HG02840 (cell line): ENCODE results near the gene MYOD1.

Source experiments
- ATAC-seq: cut with Tn5 transposase; IDR thresholded peaks from one replicate; pipeline ENCODE4 v1.9.1; 2021; ENCODE audit warnings: mild to moderate bottlenecking, moderate library complexity, moderate number of reproducible peaks; ENCODE audit not compliant: unreplicated experiment, low FRiP score

The MYOD1 gene

DNA sequence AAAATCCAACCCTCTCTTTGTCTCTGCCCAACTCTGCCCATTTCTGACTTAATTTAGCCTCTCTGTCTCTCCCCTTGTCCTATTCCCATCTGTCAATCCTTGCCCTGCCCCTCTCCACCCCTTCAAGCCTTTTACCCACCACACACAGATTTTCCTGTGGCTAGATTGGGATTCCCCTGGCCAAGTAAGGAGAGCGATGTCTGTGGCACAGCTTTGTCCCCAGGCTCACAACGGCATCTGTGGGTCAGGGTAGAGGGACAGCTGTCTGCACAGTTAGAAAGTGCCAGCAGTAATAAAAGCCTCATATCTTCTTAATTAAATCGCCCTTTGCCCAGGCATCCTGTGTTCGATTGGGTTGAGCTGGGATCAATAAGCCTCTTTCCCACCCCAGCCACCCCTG is 13.9 kb downstream of the MYOD1 start:
- no peak for ATAC-seq

DNA sequence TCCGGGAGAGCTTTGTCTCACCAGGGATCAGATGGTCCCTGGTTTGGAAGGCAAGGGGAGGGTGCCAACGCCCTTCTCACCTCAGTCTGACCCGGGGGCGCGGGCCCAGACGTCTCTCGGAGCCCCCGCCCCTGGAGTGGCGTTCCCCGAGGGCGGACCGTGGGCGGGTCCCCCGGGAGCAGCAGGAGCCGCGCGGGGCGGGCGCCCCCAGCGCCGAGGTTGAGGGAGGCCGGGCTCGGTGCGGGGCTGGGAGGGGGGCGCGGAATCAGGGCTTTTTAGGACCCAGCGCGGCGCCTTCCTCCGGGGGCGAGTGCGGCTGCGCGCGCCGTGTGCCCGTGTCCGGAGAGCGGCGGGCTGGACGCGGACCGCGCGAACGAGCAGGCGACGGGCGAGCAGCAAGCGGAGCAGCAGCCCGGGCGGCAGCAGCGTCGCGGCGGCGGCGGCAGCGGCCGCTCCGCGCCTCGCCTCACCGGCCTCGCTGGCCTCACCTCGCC is 15.1 kb downstream of the MYOD1 start, which contains the start of gene KCNC1:
Gene KCNC1, plus strand, starts transcription at position 364 of the 494 bp plus-strand sequence. CDS start 1,222 bp downstream, outside the sequence.
- ATAC-seq = no peak

DNA sequence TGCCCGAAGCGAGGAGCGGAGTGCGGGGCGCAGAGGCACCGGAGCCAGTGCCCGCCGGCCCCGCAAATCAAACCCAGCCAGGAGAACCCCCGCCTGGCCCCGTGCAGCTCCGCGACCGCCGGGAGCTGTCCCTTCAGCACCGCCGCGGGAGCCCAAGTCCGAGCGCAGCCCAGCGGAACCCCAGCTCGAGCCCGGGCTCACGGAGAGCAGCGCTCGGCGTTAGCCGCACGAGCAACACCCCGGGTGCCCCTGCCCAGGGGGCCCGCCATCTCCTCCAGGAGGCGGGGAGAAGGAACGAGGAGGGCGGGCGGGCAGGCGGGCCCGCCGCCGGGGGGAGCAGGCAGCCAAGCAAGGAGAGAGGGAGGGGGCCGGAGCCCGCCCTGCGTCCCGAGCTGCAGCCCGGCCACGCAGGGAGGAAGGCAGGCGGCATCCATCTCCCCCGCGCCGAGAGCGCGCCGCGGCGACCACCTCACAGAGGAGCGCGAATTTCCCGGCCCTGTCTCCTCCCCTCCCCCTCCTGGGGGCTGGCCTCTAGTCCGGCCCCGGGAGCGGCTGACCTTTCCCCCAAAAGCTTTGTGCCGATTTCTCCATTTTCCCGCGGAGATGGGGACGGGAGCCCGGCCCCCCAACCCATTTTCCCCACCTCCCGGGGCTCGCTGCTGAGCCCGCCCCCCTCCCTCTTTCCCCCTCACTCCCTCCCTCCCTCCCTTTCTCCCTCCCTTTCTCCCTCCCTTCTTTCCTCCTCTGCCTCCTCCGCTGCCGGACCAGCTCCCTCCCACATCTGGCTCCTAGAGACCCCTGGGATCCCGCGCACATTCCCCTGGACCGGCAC is 15.8 kb downstream of the MYOD1 start:
- ATAC-seq = no peak

GRCh38 chr11:17735818-17736578 is 16.6 kb downstream of the MYOD1 start:
- ATAC-seq = no peak

GRCh38 chr11:17736579-17736893 is 17.2 kb downstream of the MYOD1 start:
- no peak for ATAC-seq

GRCh38 chr11:17736930-17737817 is 17.8 kb downstream of the MYOD1 start:
- ATAC-seq = no peak

- no peak for ATAC-seq
Observed at GRCh38 chr11:17738151-17738973, 19.0 kb downstream of the MYOD1 start.

DNA sequence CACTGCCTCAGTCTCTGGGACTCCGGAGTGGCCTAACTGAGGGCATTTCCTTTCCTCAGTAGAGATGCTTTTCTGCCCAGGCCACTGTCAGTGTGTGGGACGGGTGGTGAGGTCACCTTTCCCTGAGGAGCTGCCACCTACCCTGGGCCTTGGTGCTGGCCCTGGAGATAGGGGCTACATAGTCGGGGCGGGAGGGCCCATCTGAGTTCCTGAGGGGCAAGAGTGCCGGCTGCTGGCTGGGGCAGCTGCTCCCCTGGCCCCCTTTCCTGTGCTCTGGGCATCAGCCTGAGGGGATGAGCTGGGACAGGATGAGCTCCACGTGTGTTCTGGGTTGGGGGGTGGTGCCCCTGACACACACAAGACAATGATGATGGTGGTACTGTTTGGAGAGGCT is 20.6 kb downstream of the MYOD1 start:
- ATAC-seq = no peak

DNA sequence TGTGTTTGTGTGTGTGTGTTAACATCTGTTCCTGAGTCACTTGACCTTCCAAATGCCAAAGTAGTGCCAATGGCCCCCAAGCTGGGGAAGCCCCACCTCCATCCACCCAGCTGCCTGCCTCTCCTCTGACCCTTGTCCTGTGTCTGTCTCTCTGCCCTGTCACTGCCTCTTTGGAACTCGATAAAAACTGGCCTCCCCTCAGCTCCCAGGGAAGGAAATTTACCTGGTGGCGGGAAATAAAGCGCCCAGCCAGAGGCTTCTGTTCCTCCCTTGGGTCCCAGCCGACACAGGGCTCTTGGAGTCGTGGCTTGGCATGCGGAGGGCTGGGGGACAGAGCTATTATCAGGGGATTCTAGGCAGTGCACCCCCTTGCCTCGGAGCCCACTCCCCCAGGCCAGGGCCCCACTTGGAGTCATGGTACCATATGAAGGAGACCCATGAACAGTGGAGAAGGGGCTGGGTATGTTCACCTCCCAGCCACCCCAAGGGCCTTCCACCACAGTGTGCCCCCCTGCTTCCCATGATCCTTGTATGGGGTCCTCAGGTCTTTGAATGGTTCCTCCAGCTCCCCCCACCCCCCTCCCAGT is 21.4 kb downstream of the MYOD1 start:
- no peak for ATAC-seq

DNA sequence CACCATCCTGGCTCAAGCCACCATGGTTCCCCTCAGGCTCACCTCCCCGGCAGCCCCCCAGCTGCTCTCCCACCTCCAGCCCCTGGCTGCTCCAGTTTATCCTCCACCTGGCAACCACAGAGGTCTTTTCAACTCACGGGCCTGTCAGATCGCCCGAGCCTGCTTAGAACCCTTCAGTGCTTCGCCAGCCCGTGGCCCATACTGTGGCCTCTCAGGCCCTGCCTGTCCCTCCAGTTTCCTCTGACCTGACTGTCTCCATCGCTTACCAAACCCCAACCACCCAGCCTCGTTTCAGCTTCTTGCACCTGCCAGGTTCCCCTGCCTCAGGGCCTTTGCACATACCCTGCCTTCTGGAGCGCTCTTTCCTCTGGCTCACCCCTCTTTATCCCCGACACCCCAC is 22.1 kb downstream of the MYOD1 start:
- ATAC-seq = no peak

DNA sequence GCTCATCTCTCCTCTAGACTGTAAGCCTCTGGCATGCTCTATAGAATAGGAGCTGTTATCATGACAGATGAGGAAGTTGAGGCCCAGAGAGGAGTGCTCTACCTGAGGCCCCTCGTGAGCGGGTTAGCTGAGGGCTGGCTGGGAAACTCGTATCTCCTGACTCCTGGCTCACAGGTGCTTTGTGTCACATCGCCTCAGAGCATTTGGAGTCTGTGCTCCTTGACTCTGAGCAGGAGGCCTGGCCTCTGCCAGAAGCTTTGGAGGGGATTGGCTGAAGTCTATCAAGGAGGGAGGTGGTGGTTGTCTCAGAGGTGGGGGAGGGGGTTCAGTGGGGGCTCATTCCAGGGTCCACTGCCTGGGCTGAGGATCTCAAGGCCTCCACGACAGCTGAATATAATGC is 22.6 kb downstream of the MYOD1 start:
- no peak for ATAC-seq

DNA sequence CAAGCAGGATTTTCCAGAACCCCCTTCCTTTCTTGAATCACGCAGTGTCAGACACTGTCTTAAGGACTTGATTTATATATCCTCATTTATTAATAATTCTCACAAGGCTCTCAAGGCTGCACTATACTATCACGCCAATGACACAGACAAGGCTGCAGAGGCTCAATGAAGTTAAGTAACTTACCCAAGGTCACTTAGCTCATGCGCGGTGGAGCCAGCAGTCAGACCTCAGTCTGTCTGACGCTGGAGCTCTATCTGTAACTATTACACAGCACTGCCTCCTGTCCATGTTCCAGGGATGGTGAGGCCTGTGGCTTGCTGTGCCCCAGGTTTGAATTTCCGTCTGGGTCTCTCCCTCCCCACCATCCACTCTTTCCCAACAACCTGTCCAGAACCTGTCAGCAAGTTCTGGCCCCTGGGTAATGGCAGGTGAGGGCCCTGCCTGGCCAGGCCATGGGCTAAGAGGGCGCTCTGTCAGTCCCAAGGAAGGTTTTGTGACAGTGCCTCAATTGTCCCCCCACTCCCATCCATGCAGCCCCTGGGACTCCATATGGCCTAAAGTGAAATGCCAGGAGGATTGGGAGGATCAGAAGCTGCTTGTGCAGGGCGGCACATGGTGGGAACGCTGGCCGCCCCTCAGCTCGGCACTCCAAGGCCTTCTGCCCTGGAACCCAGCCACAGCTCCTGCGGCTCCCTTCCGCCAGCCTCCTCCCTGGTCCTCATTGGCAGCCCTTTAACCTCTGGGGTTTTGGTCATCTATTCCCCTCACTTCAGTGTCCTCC is 23.8 kb downstream of the MYOD1 start:
- no peak for ATAC-seq

DNA sequence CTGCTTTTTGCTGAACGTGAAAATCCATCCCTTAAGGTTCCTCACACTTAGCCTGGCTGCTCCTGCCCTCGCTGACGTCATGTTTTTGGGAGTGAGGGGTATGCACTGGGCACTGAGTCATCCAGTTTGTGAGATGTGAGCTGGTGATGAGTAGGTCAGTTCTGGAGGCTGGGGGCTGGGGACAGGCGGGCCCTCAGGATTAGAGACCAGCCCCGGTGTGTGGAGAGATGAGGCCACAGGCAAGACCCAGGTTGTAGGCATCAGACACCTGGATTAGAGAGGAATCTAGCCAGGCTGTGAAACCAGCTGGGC is 24.4 kb downstream of the MYOD1 start:
- no peak for ATAC-seq

DNA sequence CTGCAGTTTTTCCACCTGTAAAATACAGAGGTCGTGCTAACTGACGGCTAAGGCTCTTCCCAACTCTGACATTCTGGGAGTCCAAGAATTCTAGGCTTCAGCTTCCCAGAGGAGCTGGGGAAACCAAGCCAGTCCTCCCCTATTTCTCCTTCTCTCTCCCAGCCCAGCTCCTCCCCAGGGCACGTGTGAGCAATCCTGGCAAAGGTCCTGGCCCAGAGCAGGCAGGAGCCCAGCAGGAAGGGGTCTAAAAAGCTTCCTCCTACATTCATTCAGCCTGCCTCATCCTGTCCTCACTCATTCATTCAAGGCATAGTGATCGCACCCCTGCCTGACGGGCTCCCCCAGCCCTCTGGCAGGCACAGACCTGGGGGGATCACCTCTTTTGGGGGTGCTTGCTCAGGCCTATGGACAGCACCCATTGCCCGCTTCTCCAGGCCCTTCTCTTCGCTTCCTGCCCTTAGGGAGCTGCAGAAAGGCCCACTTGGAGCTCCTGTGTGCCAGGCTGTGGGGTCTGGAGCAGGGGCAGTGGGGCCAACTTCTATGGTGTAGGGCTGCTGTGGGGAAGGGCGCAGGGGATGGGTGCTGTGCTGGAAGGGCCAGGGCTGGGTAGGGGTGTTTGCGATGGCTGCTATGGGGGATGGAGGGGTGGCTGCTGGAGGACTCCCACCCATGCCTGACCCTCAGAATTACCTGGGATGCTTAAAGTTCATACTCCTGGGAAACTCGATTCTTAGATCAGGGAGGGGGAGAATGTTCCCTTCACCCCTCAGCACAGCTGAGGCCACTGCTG is 25.0 kb downstream of the MYOD1 start:
- no peak for ATAC-seq

DNA sequence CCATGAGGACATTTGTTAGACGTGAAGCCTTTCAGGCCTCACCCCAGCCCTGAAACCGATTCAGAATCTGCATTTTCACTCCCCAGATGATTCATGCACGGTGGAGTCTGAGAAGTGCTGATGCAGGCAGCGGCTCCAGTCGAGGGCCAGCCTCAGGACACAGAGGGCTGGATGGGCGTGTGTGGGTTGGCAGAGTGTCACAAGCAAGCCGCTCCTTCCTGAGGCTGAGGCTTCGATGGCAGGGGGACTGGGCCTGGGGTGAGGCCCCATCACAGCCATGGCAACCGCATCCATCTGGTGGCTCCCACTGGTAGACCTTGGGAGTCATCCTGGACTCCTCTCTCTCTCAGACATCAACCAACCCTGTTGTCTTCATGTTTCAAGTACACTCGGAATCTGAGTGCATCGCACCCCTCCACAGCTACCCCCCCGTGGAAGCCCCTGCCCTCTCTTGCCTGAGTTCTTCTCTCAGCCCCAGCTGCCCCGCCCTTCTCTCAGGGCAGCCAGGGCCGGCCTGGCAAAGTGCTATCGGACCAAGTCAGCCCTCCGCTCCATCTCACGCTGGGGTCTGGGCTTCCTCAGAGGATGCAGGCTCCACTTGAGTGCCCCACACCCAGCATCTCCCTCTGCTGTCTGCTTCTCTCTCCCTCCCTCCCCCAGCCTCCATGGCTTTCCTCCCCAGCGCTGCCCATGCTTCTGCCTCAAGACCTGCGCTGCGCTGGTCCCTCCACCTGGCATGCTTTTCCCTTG is 25.8 kb downstream of the MYOD1 start:
- ATAC-seq = no peak

GRCh38 chr11:17746096-17746495 is 26.7 kb downstream of the MYOD1 start:
- no peak for ATAC-seq

GRCh38 chr11:17747131-17747955 is 28.0 kb downstream of the MYOD1 start:
- ATAC-seq = no peak
